HG03439 (cell line): ENCODE measurements around the gene KLK4.
"Not testable (repeated sequence)": the region's sequence is repeated elsewhere in the genome, so short reads cannot be mapped to it uniquely, and the experiment has no call there.

Experiments used
- ATAC-seq: cut with Tn5 transposase; IDR thresholded peaks from one replicate; pipeline ENCODE4 v1.9.1; 2021; ENCODE audit warnings: mild to moderate bottlenecking, moderate library complexity; ENCODE audit not compliant: unreplicated experiment

KLK4 gene

GRCh38 chr19:50916069-50916468 is 4.9 kb upstream of the KLK4 start:
- no peak for ATAC-seq

GRCh38 chr19:50912727-50913716 is 1.8 kb upstream of the KLK4 start:
- no peak for ATAC-seq

GRCh38 chr19:50912102-50912599 is 956 bp upstream of the KLK4 start:
- ATAC-seq = no peak

- ATAC-seq = no peak
Observed at GRCh38 chr19:50910722-50911121, 473 bp downstream of the KLK4 start.

DNA sequence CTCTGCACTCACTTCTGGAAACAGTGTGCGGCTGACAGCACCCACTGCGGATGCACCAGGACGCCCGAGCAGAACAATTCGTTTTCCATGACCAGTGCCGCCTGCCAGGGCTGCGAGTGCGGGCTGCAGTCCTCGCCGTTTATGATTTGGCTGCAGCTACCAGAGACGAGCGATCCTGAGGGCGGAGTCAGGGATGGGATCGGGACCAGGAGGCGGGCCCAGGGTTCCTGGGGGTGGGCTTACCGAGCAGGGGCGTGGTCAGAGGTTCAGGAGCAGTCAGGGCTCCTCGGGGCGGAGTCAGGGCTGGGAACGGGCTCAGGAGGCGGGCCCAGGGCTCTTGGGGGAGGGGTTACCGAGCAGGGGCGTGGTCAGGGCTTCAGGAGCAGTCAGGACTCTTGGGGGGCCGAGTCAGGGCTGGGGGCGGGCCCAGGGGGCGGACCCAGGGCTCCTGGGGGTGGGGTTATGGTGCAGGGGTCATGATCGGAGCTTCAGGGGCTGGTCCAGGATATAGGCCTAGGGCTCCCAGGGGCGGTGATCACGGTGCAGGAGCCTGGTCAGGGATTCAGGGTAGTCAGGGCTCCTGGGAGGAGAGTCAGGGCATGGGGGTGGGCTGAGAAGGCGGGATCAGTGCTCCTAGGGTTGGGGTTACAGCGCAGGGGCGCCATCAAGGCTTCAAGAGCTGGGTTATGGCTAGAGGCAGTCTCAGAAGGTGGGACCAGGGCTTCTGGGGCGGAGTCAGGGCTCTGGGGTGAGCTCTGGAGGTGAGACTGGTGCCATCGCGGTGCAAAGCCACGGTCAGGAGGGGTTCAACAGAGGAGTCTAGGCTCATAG is 1.7 kb downstream of the KLK4 start:
- no peak for ATAC-seq

GRCh38 chr19:50908336-50908735 is 2.9 kb downstream of the KLK4 start:
- ATAC-seq = no peak

DNA sequence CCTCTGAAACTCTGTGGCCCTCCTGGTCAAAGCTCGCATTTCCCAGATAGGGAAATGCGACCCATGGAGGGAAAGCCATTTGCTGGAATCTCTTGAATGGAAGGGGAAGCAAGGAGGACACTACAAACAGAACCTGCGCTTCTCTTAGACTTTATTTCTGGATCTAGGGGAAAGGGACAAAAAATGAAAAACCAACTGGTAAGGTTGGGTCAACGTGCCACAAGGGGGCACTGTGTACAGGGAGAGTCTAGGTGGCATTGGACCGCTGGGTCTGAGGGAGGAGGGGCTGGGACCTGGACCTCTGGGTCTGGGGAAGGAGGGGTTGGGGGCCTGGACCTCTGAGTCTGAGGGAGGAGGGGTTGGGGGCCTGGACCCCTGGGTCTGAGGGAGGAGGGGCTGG is 5.0 kb downstream of the KLK4 start:
- no peak for ATAC-seq

- ATAC-seq = no peak
Observed at GRCh38 chr19:50902640-50903039, 8.6 kb downstream of the KLK4 start.

DNA sequence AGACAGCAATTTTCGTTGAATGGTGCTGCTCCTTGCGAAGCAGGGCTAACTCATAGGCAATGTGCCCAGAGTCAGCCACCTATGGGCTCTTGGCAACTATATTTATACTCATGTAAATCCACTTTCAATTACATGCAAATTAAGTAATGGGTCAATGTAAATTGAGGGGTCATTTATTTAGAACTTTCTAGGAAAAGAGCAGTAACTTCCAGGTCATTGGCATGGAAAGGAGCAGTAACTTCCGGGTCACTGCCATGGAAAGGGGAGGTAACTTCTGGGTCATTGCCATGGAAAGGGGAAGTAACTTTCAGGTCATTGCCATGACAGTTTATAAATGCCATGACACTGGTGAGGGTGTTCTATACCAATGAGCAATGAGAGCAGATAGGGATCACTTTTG is 11.6 kb downstream of the KLK4 start:
- no peak for ATAC-seq

- no peak for ATAC-seq
Observed at GRCh38 chr19:50898018-50898417, 13.2 kb downstream of the KLK4 start.

GRCh38 chr19:50897612-50898011 is 13.6 kb downstream of the KLK4 start:
- ATAC-seq = no peak

GRCh38 chr19:50897191-50897607 is 14.0 kb downstream of the KLK4 start:
- ATAC-seq = peak; percentile 17

- ATAC-seq = peak; percentile 86
Observed at GRCh38 chr19:50896591-50897190, 14.5 kb downstream of the KLK4 start.

DNA sequence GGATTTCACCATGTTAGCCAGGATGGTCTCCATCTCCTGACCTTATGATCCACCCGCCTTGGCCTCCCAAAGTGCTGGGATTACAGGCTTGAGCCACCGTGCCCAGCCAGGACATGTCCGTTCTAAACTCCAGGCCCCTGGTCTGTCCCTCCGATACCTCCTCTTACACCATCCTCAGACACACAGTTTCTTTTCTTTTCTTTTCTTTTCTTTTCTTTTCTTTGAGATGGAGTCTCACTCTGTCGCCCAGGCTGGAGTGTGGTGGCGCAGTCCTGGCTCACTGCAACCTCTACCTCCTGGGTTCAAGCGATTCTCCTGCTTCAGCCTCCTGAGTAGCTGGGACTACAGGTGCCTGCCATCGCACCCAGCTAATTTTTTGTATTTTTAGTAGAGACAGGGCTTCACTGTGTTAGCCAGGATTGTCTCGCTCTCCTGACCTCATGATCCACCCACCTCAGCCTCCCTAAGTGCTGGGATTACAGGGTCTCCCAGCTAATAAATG is 15.1 kb downstream of the KLK4 start:
- ATAC-seq = not testable (repeated sequence)

DNA sequence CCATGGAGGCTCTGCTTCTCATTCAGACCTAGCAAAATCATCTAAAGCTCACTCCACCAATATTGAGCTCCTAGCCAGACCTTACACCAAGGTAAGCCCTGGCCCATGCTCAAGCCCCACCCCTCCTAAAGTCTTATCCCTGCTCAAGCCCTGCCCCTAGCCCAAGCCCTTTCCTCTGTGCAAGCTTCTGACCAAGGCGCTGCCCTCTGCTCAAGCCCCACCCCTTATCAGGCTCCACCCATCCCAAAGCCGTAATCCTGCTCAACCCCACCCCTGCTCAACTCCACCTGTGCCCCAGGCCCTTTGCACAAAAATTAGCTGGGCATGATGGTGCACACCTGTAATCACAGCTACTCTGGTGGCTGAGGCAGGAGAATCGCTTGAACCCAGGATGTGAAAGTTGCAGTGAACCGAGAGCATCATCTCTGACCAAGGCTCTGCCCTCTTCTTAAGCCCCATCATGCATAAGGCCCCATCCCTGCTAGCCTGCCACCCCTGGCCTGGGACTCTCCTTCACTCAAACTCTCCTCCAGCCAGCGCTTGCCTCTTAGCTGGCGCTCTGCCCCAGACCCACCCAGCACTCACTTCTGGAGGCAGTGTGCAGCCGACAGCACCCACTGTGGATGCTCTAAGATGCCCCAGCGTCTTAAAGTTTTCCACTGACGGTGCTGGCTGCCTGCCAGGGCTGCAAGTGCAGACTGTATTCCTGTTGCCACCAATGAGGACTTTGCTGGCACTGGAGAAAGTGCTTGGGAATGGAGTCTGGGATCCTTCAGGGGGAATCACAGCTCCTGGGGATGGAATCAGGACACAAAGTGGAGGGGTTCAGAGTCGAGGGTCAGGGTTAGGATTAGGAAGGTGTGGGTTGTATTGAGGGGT is 16.5 kb downstream of the KLK4 start:
- no peak for ATAC-seq

DNA sequence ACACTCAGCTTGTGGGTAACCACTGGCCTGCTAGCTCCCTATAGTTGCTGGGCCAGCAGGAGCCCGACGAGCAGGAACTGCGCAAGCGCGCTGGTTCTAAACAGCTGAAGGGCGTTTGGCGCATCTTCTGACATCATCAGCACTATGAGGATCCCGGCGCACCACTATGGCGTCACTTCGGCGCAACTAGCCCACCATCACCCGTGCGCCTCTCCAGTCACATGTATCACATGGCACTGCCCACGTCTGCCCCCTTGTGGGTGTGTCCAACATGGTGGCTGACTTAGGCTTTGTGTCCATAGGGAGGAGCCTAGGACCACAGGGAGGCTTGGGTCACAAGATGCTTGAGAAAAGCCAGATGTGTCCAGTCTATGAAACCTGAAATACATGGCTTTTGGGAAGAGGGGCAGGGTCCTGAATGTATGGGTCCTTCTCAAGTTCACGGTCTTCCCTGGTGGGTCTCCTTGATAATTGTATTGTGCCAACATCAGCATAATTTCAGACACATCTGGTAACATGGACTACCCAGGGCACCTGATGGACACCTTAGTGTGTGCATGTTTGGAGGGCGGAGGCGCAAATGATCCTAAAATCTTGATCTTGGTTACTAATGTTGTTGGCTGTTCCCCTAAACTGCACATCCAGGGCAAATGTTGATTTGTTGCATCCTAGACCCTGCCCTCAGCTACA is 18.0 kb downstream of the KLK4 start:
- ATAC-seq = no peak

GRCh38 chr19:50891253-50891625 is 20.0 kb downstream of the KLK4 start:
- no peak for ATAC-seq

GRCh38 chr19:50890422-50891252 is 20.6 kb downstream of the KLK4 start:
- ATAC-seq = no peak

- no peak for ATAC-seq
Observed at GRCh38 chr19:50889638-50890037, 21.6 kb downstream of the KLK4 start.
